Fibroblast of gingiva (primary cell): ENCODE measurements around the gene SLC48A1.

Experiments
- DNase-seq: peaks from one replicate; pipeline ENCODE4 v3.0.0-alpha.2; 2011; ENCODE audit warnings: low read depth

The SLC48A1 gene

GRCh38 chr12:47757840-47758583 lies 15.0 kb upstream of the SLC48A1 start:
- DNase-seq = no peak

- no peak for DNase-seq
Measured at GRCh38 chr12:47758584-47758833, 14.5 kb upstream of the SLC48A1 start.

- peak; percentile 72 for DNase-seq
Measured at GRCh38 chr12:47758834-47759690, 14.0 kb upstream of the SLC48A1 start, which contains the start of gene RAPGEF3. Gene RAPGEF3 (minus strand): TSS chr12:47758880. CDS start chr12:47758556, 324 bp downstream.

GRCh38 chr12:47762850-47763465 lies 10.1 kb upstream of the SLC48A1 start:
- no peak for DNase-seq

GRCh38 chr12:47763481-47764346 lies 9.3 kb upstream of the SLC48A1 start:
- no peak for DNase-seq

- DNase-seq = no peak
Measured at GRCh38 chr12:47766502-47767215, 6.4 kb upstream of the SLC48A1 start.

- DNase-seq = no peak
Measured at GRCh38 chr12:47767216-47767724, 5.8 kb upstream of the SLC48A1 start.

GRCh38 chr12:47768323-47768811 lies 4.7 kb upstream of the SLC48A1 start:
- DNase-seq = no peak

GRCh38 chr12:47769234-47770085 lies 3.6 kb upstream of the SLC48A1 start:
- no peak for DNase-seq

GRCh38 chr12:47770086-47770726 lies 2.8 kb upstream of the SLC48A1 start:
- DNase-seq = no peak

- no peak for DNase-seq
Measured at GRCh38 chr12:47771304-47771703, 1.7 kb upstream of the SLC48A1 start.

GRCh38 chr12:47772094-47772660 lies 861 bp upstream of the SLC48A1 start:
- DNase-seq = no peak

- no peak for DNase-seq
Measured at GRCh38 chr12:47772738-47773061, 338 bp upstream of the SLC48A1 start.

GRCh38 chr12:47773858-47774580 lies 981 bp downstream of the SLC48A1 start:
- DNase-seq = no peak

- no peak for DNase-seq
Measured at GRCh38 chr12:47774663-47775062, 1.6 kb downstream of the SLC48A1 start.

GRCh38 chr12:47775100-47775911 lies 2.3 kb downstream of the SLC48A1 start:
- peak; percentile 61 for DNase-seq

- peak; percentile 63 for DNase-seq
Measured at GRCh38 chr12:47776471-47777143, 3.6 kb downstream of the SLC48A1 start.
